ENCODE data around the gene MGLL.

The MGLL gene

GRCh38 chr3:127712881-127713771, 109.2 kb downstream of the MGLL start:
- no peak overlapping the region for H3K27ac ChIP-seq
- no peak for TF ChIP-seq ZFX (IDR thresholded peaks at IDR 0.05)
- TF ChIP-seq, protein P1, sequence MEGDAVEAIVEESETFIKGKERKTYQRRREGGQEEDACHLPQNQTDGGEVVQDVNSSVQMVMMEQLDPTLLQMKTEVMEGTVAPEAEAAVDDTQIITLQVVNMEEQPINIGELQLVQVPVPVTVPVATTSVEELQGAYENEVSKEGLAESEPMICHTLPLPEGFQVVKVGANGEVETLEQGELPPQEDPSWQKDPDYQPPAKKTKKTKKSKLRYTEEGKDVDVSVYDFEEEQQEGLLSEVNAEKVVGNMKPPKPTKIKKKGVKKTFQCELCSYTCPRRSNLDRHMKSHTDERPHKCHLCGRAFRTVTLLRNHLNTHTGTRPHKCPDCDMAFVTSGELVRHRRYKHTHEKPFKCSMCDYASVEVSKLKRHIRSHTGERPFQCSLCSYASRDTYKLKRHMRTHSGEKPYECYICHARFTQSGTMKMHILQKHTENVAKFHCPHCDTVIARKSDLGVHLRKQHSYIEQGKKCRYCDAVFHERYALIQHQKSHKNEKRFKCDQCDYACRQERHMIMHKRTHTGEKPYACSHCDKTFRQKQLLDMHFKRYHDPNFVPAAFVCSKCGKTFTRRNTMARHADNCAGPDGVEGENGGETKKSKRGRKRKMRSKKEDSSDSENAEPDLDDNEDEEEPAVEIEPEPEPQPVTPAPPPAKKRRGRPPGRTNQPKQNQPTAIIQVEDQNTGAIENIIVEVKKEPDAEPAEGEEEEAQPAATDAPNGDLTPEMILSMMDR (conservative IDR thresholded peaks at IDR 0.05) = no peak

GRCh38 chr3:127712461-127712860, 109.9 kb downstream of the MGLL start:
- H3K27ac ChIP-seq = no peak overlapping the region
- no peak for TF ChIP-seq ZFX (IDR thresholded peaks at IDR 0.05)
- TF ChIP-seq, protein P1 (conservative IDR thresholded peaks at IDR 0.05) = no peak

GRCh38 chr3:127711896-127712295, 110.4 kb downstream of the MGLL start:
- TF ChIP-seq, protein P1 (conservative IDR thresholded peaks at IDR 0.05) = no peak
- TF ChIP-seq ZFX (IDR thresholded peaks at IDR 0.05) = no peak
- H3K27ac ChIP-seq = no peak overlapping the region

DNA sequence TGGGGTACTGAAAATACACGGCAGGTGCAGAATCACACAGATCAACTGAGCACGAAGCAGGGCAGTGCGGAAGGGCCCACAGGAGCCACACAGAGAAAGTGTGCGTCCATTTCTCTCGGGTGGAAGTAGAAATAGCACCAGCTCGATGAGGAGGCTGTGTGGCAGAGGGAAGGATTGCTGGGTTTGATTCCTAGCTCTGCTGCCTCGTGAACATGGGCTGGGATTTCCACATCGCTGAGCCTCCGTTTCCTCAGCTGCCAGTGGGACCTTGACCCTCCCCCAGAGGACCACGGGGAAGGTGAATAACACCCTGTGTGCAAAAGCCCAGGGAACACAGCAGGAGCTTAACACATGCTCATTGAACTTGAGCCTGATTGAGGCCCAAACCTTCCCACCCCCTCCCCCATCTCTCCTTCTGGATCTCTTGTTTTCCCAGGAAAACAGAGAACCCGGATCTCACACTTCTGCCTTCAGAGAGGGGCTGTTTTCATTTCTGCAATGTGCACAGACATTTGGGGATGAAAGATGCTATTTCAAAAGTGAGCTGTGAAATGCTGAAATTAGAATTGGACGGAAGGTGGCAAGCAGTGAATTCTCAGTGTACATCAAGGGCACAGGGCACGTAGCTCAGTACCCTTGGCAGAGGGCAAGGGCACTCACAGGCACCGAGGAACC, 111.2 kb downstream of the MGLL start:
- TF ChIP-seq ZFX (IDR thresholded peaks at IDR 0.05) = no peak
- TF ChIP-seq, protein P1 (conservative IDR thresholded peaks at IDR 0.05) = no peak
- no peak overlapping the region for H3K27ac ChIP-seq

GRCh38 chr3:127710155-127710941, 112.0 kb downstream of the MGLL start:
- no peak for TF ChIP-seq ZFX (IDR thresholded peaks at IDR 0.05)
- TF ChIP-seq, protein P1 (conservative IDR thresholded peaks at IDR 0.05) = no peak
- no peak overlapping the region for H3K27ac ChIP-seq

DNA sequence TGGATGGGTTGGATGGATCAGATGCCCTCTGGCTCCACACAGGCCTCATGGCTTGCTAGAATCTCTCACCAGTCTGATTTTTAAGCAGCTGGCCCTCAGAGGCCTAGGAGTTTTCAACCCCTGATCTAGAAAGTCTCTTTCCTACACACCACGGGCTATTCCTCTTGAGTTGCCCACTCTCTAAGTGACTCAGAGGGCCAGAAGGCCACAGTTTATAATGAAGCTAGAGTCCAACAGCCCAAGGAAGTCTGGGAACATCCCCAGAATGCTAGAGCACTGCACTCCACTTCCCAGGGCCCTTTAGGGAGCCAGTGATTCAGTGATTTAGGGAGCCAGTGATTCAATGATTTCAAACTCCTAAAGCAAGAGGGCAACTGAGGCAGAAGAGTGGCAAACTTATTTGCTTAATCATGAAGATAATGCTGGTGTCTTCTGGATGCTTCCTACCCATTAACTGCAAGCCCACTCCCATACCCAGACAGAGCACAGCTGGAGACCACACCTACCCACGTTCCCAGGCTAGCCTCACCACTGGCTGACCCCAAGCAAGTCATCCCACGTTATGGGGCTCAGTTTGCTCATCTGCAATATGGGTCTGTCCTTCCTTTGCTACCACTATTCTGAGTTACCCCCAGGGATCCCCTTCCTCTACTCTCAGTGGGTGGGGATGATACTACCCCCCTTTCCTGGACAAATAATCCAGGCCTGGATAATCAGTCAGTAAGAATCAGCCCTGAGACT, 112.8 kb downstream of the MGLL start:
- TF ChIP-seq, protein P1 (conservative IDR thresholded peaks at IDR 0.05) = no peak
- no peak for TF ChIP-seq ZFX (IDR thresholded peaks at IDR 0.05)
- no peak overlapping the region for H3K27ac ChIP-seq

Data from C4-2B (cell line).